ENCODE results near the gene HEXIM2. TPM values are rescaled to one million over a fixed set of nuclear protein-coding genes. Genes with fewer than 3 reads are reported as not detected.

HEXIM2 gene
- total RNA-seq, 1 donor from 2014 or later: 8.4 TPM

GRCh38 chr17:45150911-45151809 is 10.5 kb upstream of the HEXIM2 start:
- H3K4me3 Mint-ChIP-seq (ENCODE audit: unreplicated experiment): peak overlapping the region; percentile 75
- no peaks in the 10 kb centered on the region for H3K36me3 Mint-ChIP-seq (ENCODE audit: unreplicated experiment)
- peaks cover 15% of the 10 kb centered on the region for H3K4me1 Mint-ChIP-seq (ENCODE audit: low read depth, unreplicated experiment)
- DNase-seq: no peak
- no peak for TF ChIP-seq CTCF (IDR thresholded peaks at IDR 0.05; ENCODE audit: partially characterized antibody, unreplicated experiment)
- peaks cover 16% of the 10 kb centered on the region for H3K9me3 Mint-ChIP-seq (ENCODE audit: unreplicated experiment)
- H3K27me3 Mint-ChIP-seq (ENCODE audit: unreplicated experiment): peaks cover 8% of the 10 kb centered on the region
- peak overlapping the region; percentile 48 for H3K27ac Mint-ChIP-seq (ENCODE audit: unreplicated experiment)

- TF ChIP-seq CTCF (IDR thresholded peaks at IDR 0.05; ENCODE audit: partially characterized antibody, unreplicated experiment): no peak
- H3K4me1 Mint-ChIP-seq (ENCODE audit: low read depth, unreplicated experiment): peaks cover 11% of the 10 kb centered on the region
- no peak overlapping the region for H3K27ac Mint-ChIP-seq (ENCODE audit: unreplicated experiment)
- H3K4me3 Mint-ChIP-seq (ENCODE audit: unreplicated experiment): no peak overlapping the region
- H3K36me3 Mint-ChIP-seq (ENCODE audit: unreplicated experiment): no peaks in the 10 kb centered on the region
- no peaks in the 10 kb centered on the region for H3K27me3 Mint-ChIP-seq (ENCODE audit: unreplicated experiment)
- no peaks in the 10 kb centered on the region for H3K9me3 Mint-ChIP-seq (ENCODE audit: unreplicated experiment)
- DNase-seq: no peak
These were observed 6.6 kb upstream of the HEXIM2 start for GRCh38 chr17:45155029-45155428.

- H3K9me3 Mint-ChIP-seq (ENCODE audit: unreplicated experiment): no peaks in the 10 kb centered on the region
- TF ChIP-seq CTCF (IDR thresholded peaks at IDR 0.05; ENCODE audit: partially characterized antibody, unreplicated experiment): no peak
- H3K36me3 Mint-ChIP-seq (ENCODE audit: unreplicated experiment): no peaks in the 10 kb centered on the region
- DNase-seq: no peak
- no peak overlapping the region for H3K27ac Mint-ChIP-seq (ENCODE audit: unreplicated experiment)
- H3K4me1 Mint-ChIP-seq (ENCODE audit: low read depth, unreplicated experiment): peaks cover 9% of the 10 kb centered on the region
- H3K27me3 Mint-ChIP-seq (ENCODE audit: unreplicated experiment): no peaks in the 10 kb centered on the region
- H3K4me3 Mint-ChIP-seq (ENCODE audit: unreplicated experiment): no peak overlapping the region
These were observed 6.2 kb upstream of the HEXIM2 start for GRCh38 chr17:45155483-45155882.

GRCh38 chr17:45156242-45156641 is 5.4 kb upstream of the HEXIM2 start:
- peaks cover 5% of the 10 kb centered on the region for H3K4me1 Mint-ChIP-seq (ENCODE audit: low read depth, unreplicated experiment)
- no peak for TF ChIP-seq CTCF (IDR thresholded peaks at IDR 0.05; ENCODE audit: partially characterized antibody, unreplicated experiment)
- H3K9me3 Mint-ChIP-seq (ENCODE audit: unreplicated experiment): no peaks in the 10 kb centered on the region
- no peak overlapping the region for H3K4me3 Mint-ChIP-seq (ENCODE audit: unreplicated experiment)
- H3K27ac Mint-ChIP-seq (ENCODE audit: unreplicated experiment): no peak overlapping the region
- no peak for DNase-seq
- H3K27me3 Mint-ChIP-seq (ENCODE audit: unreplicated experiment): peaks cover under 1% of the 10 kb centered on the region
- H3K36me3 Mint-ChIP-seq (ENCODE audit: unreplicated experiment): no peaks in the 10 kb centered on the region

All from glutamatergic neuron (in vitro differentiated cells).